ENCODE measurements around the gene VCAN. TPM values are rescaled to one million over a fixed set of nuclear protein-coding genes. Genes with fewer than 3 reads are reported as not detected.

VCAN gene
- total RNA-seq, 2 donors from 2014 or later: 94.1 to 195 TPM

DNA sequence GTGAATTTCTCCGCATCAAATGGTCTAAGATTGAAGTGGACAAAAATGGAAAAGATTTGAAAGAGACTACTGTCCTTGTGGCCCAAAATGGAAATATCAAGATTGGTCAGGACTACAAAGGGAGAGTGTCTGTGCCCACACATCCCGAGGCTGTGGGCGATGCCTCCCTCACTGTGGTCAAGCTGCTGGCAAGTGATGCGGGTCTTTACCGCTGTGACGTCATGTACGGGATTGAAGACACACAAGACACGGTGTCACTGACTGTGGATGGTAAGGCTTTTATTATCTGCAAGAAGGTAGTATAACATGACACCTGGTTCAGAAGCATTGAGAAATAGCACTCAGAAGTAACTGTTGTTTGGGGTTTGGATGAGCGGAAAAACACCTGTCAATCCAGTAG, 18.7 kb downstream of the VCAN start:
- intact Hi-C loops (cut with DNase I): no loop called here
- DNase-seq (no peak), ATAC-seq (no peak)

DNA sequence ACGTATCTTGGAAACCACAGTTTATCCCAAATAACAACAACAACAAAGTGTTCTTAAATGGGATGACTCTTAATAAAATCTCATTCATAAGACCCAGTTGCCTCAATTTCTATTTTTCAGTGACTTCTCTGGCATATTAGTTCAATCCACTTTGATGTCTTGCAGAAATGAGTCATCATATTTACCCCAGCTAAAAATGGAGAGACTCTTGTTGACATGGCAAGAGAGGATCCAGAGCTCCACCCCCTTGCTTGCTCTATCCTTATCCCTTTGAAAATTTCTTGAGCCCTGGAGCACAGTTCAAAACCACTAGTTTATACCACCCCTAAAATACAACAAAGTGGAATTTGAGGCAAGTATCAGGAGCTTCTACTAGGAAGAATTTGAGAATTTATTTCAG, 20.8 kb downstream of the VCAN start:
- intact Hi-C loops (cut with DNase I): no loop called here
- no peak for DNase-seq
- ATAC-seq: no peak

DNA sequence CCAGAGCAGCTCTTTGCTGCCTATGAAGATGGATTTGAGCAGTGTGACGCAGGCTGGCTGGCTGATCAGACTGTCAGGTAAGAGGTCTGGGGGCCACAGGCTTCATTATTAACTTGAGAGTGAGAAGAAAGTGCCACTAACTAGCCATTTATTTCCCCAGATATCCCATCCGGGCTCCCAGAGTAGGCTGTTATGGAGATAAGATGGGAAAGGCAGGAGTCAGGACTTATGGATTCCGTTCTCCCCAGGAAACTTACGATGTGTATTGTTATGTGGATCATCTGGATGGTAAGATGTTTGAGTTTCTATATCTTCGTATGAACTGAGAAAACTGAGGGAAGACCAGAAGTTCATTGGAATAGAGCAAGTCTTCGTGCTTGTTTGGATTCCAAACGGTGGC, 22.1 kb downstream of the VCAN start:
- ATAC-seq (no peak), DNase-seq (no peak)
- intact Hi-C loops (cut with DNase I): no loop called here

DNA sequence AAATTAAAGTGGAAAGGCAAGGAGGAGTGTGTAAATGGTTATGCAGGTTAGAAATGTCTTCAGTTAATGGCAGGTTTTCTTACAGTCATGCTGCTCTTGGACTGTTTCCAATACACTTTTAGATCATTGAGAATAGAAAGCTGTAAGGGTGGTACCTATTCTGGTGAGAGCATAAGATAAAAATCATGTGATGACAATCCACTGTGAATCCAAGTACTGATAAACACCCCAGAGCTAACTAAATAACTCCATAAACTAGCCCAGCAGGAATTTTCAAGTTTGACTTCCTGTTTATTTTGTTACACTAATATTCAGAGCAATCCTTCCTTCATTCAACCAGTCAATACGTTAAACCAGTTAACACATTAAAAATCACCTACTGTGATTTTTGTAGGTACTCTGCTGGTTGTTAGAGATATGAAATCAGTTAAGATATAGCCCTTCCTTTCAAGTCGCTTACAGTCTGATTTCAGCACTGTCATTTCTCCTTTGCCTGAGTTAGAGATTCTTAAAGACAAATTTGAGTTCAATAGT, 22.6 kb downstream of the VCAN start:
- no peak for ATAC-seq
- DNase-seq: no peak
- intact Hi-C loops (cut with DNase I): no loop called here

DNA sequence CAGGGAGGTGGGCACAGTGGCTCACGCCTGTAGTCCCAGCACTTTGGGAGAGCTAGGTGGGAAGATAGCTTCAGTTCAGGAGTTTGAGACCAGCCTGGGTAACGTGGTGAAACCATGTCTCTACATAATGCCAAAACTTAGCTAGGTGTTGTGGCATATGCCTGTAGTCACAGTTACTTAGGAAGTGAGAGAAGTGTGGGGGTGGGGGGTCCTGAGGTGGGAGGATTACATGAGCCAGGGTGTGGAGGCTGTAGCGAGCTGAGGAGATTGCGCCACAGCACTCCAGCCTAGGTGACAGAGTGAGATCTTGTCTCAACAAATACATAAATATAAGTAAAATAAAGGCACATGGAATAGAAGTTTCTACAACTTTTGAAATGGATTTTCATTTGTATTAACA, 23.1 kb downstream of the VCAN start:
- intact Hi-C loops (cut with DNase I): no loop called here
- DNase-seq (no peak), ATAC-seq (no peak)

DNA sequence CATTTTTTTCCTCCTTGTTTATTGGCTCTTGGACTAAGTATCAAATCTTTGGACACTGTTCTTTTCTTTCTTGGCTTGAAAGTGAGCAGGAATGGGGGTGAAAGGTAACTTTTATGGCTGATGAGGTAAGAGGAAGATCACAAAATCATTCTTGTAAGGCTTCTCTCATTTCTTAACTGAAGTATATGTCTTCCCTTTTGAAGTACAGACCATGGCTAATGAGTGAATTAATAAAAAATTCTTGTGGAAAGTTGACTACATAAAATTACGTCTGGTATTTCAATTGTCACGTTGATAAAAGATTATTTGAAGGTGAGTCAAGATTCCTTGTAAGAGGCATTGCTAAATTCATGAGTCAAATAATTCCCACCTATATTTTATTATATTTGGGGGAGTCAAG, 25.1 kb downstream of the VCAN start:
- no peak for DNase-seq
- intact Hi-C loops (cut with DNase I): no loop called here
- ATAC-seq: no peak

DNA sequence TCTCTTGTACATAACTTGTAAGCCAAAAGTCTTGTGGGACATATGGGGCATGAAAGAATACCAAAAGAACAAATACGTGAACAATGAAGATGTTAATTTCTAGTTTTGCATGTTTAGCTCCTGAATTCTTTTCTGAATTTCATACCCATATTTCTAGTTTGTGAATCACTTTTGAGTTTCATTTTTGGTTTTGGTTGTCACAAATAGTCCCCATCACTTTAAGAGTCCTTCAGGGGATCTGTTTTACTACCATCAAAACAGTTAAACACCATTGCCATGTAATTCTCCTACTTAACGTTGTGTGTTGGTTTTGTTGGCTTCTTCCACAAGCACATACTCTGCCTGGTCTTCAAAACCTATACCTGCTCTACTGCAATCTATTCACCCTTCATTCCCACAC, 27.0 kb downstream of the VCAN start:
- intact Hi-C loops (cut with DNase I): no loop called here
- ATAC-seq: no peak
- no peak for DNase-seq

DNA sequence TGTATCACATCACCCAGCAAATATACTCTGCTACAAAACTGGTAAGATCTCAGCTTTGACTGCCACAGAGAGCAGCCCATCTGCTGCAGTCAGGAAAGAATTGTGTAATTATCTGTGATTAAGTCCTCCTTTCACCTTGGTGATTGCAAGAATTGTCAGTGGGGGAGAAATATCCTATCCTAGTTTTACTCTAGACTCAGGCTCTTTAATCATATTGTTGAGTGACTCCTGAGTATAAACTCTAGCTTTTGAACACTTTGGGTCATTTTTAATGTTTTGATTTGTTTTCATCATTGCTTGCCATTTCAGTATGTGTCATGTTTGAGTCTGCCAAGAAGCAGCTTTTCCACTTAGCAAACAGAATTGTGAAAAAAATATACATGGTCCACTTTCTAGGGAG, 32.1 kb downstream of the VCAN start:
- ATAC-seq (no peak), DNase-seq (no peak)
- intact Hi-C loops (cut with DNase I): no loop called here

DNA sequence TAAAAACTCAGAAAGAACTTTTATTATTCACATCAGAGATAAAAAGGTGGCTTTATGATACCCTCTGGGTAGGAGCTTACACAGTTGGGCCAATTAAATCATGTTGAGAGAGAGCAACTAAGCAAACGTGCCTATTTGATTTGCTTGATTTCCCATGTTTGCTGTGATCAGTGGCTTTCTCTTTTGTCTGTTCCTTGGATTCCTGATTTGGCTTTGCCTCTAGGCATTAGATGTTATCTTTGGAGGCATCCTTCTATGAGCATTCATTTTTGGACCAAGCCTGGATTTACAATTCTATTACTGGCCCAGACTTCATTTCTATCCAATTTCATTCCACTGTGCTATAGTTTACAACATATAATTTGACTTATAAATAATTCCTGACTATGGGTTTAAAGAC, 35.9 kb downstream of the VCAN start:
- ATAC-seq: no peak
- intact Hi-C loops (cut with DNase I): no loop called here
- DNase-seq: no peak

DNA sequence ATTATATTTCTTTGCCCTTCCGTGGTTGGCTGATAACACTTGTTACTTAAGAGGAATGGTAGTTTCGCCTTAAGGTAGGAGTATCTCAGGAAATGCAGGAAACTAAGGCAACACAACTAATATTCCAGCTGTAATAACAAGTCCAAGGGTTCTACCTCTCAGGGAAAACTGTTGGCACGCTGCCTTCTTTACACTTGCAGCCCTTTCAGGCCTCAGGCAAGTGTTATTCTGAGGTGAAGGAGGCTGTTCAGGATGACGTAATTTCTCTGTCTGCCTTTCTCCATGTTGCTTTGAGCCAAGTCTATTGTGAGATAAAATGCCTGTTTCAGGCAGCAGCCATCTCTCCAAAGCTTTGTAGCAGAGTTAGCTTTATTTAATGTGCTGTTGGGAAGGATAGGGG, 38.0 kb downstream of the VCAN start:
- intact Hi-C loops (cut with DNase I): no loop called here
- ATAC-seq: peak; percentile 57 to 93
- DNase-seq: peak; percentile 46

DNA sequence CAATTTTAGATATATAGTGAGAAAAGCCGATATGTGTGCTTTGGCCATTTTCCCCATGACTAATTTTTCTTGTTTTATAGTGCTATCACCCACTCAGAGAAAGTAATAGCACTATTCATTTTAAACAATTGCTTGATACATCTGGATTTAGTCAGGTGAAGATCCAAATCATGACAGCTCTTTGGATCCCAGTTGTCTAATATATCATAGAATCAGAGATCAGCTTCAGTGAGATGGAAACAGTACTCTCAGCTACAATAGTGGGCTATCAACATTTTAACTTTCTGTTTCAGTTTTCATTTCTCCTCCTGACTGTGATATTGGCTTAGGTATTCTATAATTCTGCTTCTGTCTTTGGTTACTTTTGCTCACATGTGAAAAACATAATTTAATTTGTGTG, 38.7 kb downstream of the VCAN start:
- intact Hi-C loops (cut with DNase I): no loop called here

DNA sequence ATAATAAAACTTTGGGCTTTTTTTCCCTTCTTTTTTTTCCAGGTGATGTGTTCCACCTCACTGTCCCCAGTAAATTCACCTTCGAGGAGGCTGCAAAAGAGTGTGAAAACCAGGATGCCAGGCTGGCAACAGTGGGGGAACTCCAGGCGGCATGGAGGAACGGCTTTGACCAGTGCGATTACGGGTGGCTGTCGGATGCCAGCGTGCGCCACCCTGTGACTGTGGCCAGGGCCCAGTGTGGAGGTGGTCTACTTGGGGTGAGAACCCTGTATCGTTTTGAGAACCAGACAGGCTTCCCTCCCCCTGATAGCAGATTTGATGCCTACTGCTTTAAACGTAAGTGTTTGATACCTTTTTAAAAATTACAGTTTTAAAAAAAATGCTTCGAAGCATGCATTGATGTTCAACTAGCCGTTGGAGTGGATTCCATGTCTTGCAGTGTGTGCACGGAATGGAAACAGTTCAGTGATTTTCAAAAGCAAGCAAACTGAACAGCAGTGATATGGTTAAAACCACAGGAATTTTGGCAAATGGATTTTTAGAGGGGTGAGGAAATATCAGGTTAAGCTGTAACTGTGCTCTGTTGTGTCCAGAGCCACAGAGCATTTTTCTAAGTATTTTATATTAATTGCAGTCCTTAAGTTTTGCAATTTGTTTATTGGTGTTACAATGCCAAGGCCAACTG, 40.7 kb downstream of the VCAN start:
- DNase-seq (no peak), ATAC-seq (no peak)
- intact Hi-C loops (cut with DNase I): no loop called here

More for the DNA sequence above, 38.7 kb downstream of the VCAN start:
- DNase-seq (no peak), ATAC-seq (no peak)

DNA sequence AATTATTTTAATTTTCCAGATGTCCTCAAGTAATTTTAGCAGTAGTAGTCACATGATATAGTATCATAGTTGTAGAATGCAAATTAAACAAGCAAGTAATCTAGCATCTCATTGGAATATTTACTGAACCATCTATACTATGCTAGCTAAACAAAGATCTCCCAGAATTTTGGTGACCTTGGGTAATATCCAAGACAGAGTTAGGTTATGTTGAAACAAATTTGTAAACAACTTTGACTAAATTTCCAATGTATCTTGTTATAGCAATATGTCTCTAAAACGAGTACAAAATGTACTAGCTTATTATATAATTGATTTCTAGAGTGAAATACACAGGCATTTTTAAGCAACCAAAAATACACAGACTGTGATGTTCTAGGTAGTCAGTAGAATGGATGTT, 41.5 kb downstream of the VCAN start:
- ATAC-seq (no peak), DNase-seq (no peak)
- intact Hi-C loops (cut with DNase I): no loop called here

DNA sequence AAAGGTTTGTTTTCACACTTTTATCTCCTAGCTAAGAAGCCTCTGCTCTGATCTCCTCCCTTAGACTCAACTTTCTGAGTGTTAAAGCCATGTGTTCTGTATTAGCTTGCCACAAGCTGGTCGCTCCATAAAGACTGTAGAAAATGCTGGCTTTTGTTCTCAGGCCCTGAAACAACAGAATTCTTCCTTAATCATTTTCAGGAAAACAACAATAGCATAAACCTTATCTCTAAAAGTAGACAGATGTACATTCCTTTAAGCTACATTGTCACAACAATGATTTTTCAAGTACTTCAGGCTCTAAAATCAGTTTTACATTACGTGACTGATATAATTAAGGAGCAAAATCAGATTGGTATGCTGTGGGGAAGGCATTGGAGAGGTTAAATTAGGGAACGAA, 41.9 kb downstream of the VCAN start:
- DNase-seq (no peak), ATAC-seq (no peak)
- intact Hi-C loops (cut with DNase I): no loop called here

DNA sequence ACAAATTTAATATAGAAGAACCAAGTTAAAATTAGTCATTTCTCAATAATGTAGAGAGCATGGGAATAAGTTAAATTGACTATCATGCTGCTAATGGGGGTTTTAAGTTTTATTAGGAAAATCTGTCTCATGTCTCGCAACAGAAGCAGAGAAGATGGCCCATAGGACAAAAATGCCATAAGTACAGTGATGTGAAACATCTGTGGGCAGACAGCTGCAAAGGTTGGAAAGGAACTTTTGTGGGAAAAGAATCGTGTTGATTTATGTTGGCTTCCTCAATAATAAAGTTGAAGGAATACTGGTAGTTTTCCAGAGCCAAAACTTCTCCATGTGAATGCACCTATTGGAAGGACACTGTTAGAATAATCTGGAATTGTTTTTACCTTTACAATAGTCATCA, 44.8 kb downstream of the VCAN start:
- intact Hi-C loops (cut with DNase I): no loop called here
- DNase-seq (no peak), ATAC-seq (peak in 1 of 2 donors; percentile 34)

DNA sequence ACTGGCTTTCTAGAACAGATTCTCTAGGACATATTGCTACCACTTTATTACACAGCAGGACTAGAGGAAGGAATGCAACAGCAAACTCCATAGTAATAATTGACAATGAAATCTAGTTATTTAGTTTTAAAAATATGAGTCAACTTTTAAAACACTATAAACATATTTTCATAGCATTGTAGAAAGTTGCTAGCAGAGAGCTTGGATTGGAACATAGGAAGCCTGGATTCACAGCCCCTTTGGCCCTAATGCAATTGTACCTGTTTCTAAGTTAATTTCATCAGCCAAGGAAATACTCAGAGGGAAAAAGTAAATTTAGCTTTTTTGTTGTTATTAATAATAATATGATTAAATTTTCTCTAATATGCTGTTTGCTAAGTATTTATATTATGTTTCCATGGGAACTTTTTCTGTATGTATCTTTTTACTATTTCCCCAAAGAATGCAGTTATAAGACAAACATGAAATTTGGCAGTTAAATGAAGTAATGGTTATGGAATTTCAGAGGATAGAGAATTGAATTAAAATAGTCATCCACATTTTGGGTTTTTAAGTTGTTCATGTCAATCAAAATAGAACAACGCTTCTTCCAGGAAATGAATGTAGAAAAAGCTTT, 45.6 kb downstream of the VCAN start:
- no peak for DNase-seq
- intact Hi-C loops (cut with DNase I): no loop called here
- ATAC-seq: no peak

DNA sequence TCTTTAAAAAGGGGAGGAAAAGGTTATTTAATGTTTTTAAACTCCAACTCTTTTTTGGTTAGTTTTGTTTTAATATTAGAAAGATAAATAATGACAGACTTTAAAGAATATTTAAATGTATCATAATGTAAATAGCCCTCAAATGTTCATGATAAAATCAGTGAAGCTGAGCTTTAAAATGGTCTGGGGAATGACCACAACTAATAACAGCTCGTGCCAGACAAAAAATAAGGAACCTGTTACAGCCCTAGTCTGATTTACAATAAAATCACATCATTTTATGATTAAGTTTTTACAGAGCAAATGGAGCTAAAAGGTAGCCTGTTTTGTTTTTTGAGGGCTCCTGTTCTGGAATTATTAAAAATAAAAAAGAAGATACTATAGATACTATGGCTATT, 46.1 kb downstream of the VCAN start:
- DNase-seq (no peak), ATAC-seq (no peak)
- intact Hi-C loops (cut with DNase I): no loop called here

DNA sequence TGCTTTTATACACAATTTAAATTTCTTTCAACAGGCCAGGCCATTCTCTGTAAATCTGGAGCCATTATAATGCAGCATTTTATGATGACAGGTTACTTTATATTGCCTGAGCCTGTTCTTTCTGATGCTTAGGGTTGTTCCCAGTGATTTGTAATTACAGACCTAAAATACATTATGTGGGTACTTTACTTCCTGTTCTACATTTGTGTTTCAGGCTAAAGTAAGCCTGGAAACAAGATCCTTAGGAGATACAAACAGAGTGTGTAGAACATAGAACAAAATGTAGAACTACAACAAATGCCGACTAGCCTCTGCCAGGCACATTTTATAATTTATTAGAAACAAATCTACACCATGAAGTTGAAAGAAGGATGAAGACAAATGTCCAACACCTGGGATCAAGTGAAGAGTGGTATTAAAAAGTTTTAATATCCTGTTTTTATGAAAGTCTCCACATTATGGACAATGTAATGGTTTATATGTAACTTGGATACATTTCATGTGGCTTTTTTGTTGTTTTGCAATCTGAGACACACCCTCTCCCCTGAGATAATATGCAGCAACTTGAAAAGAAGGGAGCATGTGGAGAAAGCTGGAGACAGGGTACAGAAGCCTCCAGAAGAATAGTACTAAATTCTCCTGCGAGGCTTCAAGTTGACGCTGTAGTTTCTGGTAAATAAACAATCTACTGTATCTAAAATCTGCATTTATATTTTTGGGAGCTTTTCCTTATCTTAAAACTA, 46.9 kb downstream of the VCAN start:
- DNase-seq (no peak), ATAC-seq (no peak)
- intact Hi-C loops (cut with DNase I): no loop called here

DNA sequence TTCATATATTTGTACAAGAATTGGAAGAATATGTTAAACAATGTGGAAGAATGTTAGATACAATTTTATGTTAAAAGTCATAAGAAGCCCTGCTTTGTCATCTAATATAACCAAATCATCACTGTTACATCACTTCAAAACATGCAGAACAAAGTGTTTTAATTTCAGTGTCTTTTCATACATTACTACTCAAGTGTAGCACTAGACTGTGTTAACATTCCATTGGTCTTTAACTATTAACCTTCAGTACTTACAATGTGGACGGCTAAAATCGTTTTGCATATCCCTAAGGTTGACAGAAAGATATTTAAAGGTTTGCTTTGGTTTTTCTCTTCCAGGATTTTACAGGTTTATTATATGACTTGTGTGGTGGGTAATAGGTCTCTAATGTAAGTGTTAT, 50.9 kb downstream of the VCAN start:
- intact Hi-C loops (cut with DNase I): no loop called here

DNA sequence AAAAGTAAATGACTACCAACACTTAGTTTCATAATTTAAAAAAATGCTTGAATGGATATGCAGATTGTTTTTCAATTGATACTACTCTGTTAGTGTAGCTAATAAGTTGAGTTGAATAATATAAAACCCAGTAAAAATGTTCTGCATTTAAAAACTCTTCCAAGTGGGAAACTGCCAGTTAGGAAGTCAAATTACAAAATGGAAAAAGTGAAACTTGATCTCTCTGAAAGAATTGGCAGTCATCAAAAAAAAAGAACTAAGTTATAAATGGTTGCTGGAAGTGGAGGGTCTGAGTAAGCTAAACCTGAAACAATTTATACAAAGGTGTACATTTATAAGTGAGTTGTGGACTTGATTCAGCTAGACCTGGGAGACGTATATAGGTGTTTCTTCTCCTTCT, 52.4 kb downstream of the VCAN start:
- no peak for DNase-seq
- intact Hi-C loops (cut with DNase I): no loop called here
- no peak for ATAC-seq

More for the DNA sequence above, 50.9 kb downstream of the VCAN start:
- DNase-seq (no peak), ATAC-seq (no peak)

DNA sequence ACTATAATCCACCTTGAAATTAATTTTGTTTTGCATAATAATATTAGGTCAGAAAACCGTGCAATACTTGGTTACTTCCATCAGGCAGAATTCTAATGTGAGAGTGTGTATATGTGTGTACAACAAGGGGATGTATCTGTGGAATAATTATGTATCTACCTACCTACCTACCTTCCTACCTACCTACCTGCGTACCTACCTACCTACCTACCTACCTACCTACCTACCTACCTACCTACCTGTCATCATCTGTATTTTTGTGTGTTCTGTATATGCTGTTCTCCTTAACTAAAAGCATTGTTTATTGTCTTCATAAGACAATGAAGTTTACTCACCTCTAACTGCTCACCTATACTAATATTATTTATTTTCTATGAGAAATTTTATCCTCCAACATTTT, 52.8 kb downstream of the VCAN start:
- DNase-seq: no peak
- ATAC-seq: no peak
- intact Hi-C loops (cut with DNase I): no loop called here
